GM23338 (cell line): ENCODE data around the gene EYA3. TPM values are rescaled to one million over a fixed set of nuclear protein-coding genes. Genes with fewer than 3 reads are reported as not detected.

ENCODE experiments used
- ATAC-seq: fragments of 200-7000 bp; cut with Tn5 transposase; 3 replicates; pipeline ENCODE4 v1.9.1; 2020
- DNase-seq: peaks from one replicate; pipeline ENCODE4 v3.0.0-alpha.2; 2015; ENCODE audit warnings: low spot score
- H2AFZ ChIP-seq: fragments of 200-600 bp; sonication (generic); 2 replicates; pipeline ENCODE4 v1.8.0; 2016; ENCODE audit warnings: antibody characterized with exemption, mild to moderate bottlenecking, moderate library complexity
- H3F3A ChIP-seq: fragments of 200-600 bp; sonication (generic); replicated peaks from 2 replicates; pipeline ENCODE4 v1.8.0; 2017; ENCODE audit warnings: antibody characterized with exemption, mixed run types, low read depth
- H3K27ac ChIP-seq: fragments of 200-600 bp; sonication (generic); 2 replicates; pipeline ENCODE4 v1.6.1; 2016; ENCODE audit warnings: low read depth
- H3K27me3 ChIP-seq: fragments of 200-600 bp; sonication (generic); 2 replicates; pipeline ENCODE4 v1.8.0; 2016; ENCODE audit warnings: mild to moderate bottlenecking, mixed run types, moderate library complexity; ENCODE audit not compliant: insufficient read depth
- H3K36me3 ChIP-seq: fragments of 200-600 bp; sonication (generic); 2 replicates; pipeline ENCODE4 v1.8.0; 2016; ENCODE audit warnings: mild to moderate bottlenecking; ENCODE audit not compliant: insufficient read depth
- H3K4me1 ChIP-seq: fragments of 200-600 bp; sonication (generic); 2 replicates; pipeline ENCODE4 v1.8.0; 2016; ENCODE audit warnings: mild to moderate bottlenecking, moderate library complexity; ENCODE audit not compliant: insufficient read depth
- H3K4me2 ChIP-seq: fragments of 200-600 bp; sonication (generic); 2 replicates; pipeline ENCODE4 v1.7.1; 2017; ENCODE audit warnings: mixed run types
- H3K4me3 ChIP-seq: fragments of 200-600 bp; sonication (generic); 2 replicates; pipeline ENCODE4 v1.6.1; 2016; ENCODE audit warnings: mixed run types
- H3K79me2 ChIP-seq: fragments of 200-600 bp; sonication (generic); replicated peaks from 2 replicates; pipeline ENCODE4 v1.8.0; 2017; ENCODE audit warnings: mild to moderate bottlenecking; ENCODE audit not compliant: insufficient read depth
- H3K9me2 ChIP-seq: fragments of 200-600 bp; sonication (generic); 2 replicates; pipeline ENCODE4 v1.8.0; 2017; ENCODE audit not compliant: insufficient read depth
- H4K20me1 ChIP-seq: fragments of 200-600 bp; sonication (generic); replicated peaks from 2 replicates; pipeline ENCODE4 v1.8.0; 2017; ENCODE audit warnings: mild to moderate bottlenecking; ENCODE audit not compliant: insufficient read depth
- H3K27ac Mint-ChIP-seq: 2 replicates; pipeline ENCODE4 v1.8.0; 2020; ENCODE audit warnings: inconsistent platforms, mild to moderate bottlenecking, moderate library complexity, mixed read lengths
- H3K27me3 Mint-ChIP-seq: 3 replicates; pipeline ENCODE4 v1.8.0; 2022; ENCODE audit warnings: low read depth, mild to moderate bottlenecking, moderate library complexity, mixed read lengths, inconsistent platforms; ENCODE audit not compliant: insufficient read depth, poor library complexity
- H3K36me3 Mint-ChIP-seq: 3 replicates; pipeline ENCODE4 v1.8.0; 2021; ENCODE audit warnings: low read depth, mild to moderate bottlenecking, inconsistent platforms, moderate library complexity, mixed read lengths
- H3K4me1 Mint-ChIP-seq: 3 replicates; pipeline ENCODE4 v1.8.0; 2020; ENCODE audit warnings: mild to moderate bottlenecking, inconsistent platforms, mixed read lengths
- H3K4me3 Mint-ChIP-seq: 3 replicates; pipeline ENCODE4 v1.8.0; 2021; ENCODE audit warnings: moderate library complexity, mild to moderate bottlenecking, inconsistent platforms, mixed read lengths
- H3K9me3 Mint-ChIP-seq: 3 replicates; pipeline ENCODE4 v1.8.0; 2020; ENCODE audit warnings: moderate library complexity, mild to moderate bottlenecking, inconsistent platforms, mixed read lengths
- CREB1 ChIP-seq: fragments of 250-450 bp; sonication (Bioruptor Pico); IDR thresholded peaks from 2 replicates; pipeline ENCODE4 v1.5.0; 2020; ENCODE audit warnings: low read depth, mild to moderate bottlenecking, moderate library complexity
- CTCF ChIP-seq, 2 experiments: fragments of 200-600 bp in 1 of 2; sonication (generic) in 1 of 2; conservative IDR thresholded peaks; 2 replicates each; pipeline versions ENCODE4 v1.5.1 to v1.6.1; 2016 to 2017; ENCODE audit warnings: antibody characterized with exemption in 2 of 2, low read depth in 2 of 2, mild to moderate bottlenecking in 2 of 2, moderate library complexity in 1 of 2
- ETS1 ChIP-seq: IDR thresholded peaks from 2 replicates; pipeline ENCODE4 v1.6.1; 2016; ENCODE audit warnings: antibody characterized with exemption
- EZH2 ChIP-seq: fragments of 200-600 bp; sonication (generic); IDR thresholded peaks from one replicate; pipeline ENCODE4 v1.8.0; 2017; ENCODE audit warnings: antibody characterized with exemption, mild to moderate bottlenecking, low read depth; ENCODE audit not compliant: unreplicated experiment
- EZH2phosphoT487 ChIP-seq: fragments of 200-600 bp; sonication (generic); IDR thresholded peaks from one replicate; pipeline ENCODE4 v1.8.1; 2018; ENCODE audit warnings: antibody characterized with exemption; ENCODE audit not compliant: unreplicated experiment
- JUNB ChIP-seq: IDR thresholded peaks from one replicate; pipeline ENCODE4 v1.6.1; 2016; ENCODE audit warnings: antibody characterized with exemption; ENCODE audit not compliant: unreplicated experiment
- NANOG ChIP-seq: IDR thresholded peaks from 2 replicates; pipeline ENCODE4 v1.6.1; 2016; ENCODE audit warnings: antibody characterized with exemption, borderline replicate concordance
- POLR2AphosphoS5 ChIP-seq: IDR thresholded peaks from 2 replicates; pipeline ENCODE4 v1.6.1; 2016; ENCODE audit warnings: antibody characterized with exemption, low read depth
- REST ChIP-seq: IDR thresholded peaks from one replicate; pipeline ENCODE4 v1.6.1; 2018; ENCODE audit warnings: antibody characterized with exemption; ENCODE audit not compliant: unreplicated experiment
- ZNF114 ChIP-seq: fragments of 250-450 bp; sonication (Bioruptor Pico); IDR thresholded peaks from 2 replicates; pipeline ENCODE4 v1.5.0; 2020; ENCODE audit warnings: mild to moderate bottlenecking, moderate library complexity
- ZNF462 ChIP-seq: fragments of 250-450 bp; sonication (Bioruptor Pico); IDR thresholded peaks from 2 replicates; pipeline ENCODE4 v1.5.0; 2020; ENCODE audit warnings: mild to moderate bottlenecking, moderate library complexity
- polyA plus RNA-seq: library from polyadenylated mRNA; unstranded; fragments of >200 nt; fragmentation: Nextera tagmentation; extraction: Ambion mirVana; gene quantifications from 2 replicates; pipeline ENCODE4 v1.2.1, GENCODE V29; 2016
- total RNA-seq: library from RNA; depleted of rRNA; stranded (reverse); fragments of >200 nt; shearing (Covaris generic); gene quantifications from 2 replicates; pipeline ENCODE4 v1.2.3, GENCODE V29; 2014

Gene EYA3
- total and polyA plus RNA-seq, 2 experiments from 2014 or later = 12.5 to 33.6 TPM

- H3F3A ChIP-seq = no peaks in the 10 kb centered on the region
- no peak overlapping the region for H3K27ac Mint-ChIP-seq
- no peaks in the 10 kb centered on the region for H3K36me3 Mint-ChIP-seq
- no peaks in the 10 kb centered on the region for H3K36me3 ChIP-seq
- H3K4me3 ChIP-seq = no peak overlapping the region
- H3K4me1 Mint-ChIP-seq = no peaks in the 10 kb centered on the region
- no peaks in the 10 kb centered on the region for H3K79me2 ChIP-seq
- H3K9me2 ChIP-seq = no peaks in the 10 kb centered on the region
- H4K20me1 ChIP-seq = no peaks in the 10 kb centered on the region
- no peak for TF ChIP-seq REST
- TF ChIP-seq POLR2AphosphoS5 = no peak
- TF ChIP-seq ETS1 = no peak
- no peak for TF ChIP-seq ZNF114
- TF ChIP-seq EZH2 = no peak
- no peak for TF ChIP-seq CREB1 (CRISPR knock-in tag)
- TF ChIP-seq CTCF (conservative IDR thresholded peaks at IDR 0.05; ENCODE audit: low read depth in 2 of 2) = no peak
- no peak for TF ChIP-seq NANOG
- TF ChIP-seq EZH2phosphoT487 = no peak
- no peak for TF ChIP-seq JUNB
- H3K4me3 Mint-ChIP-seq = no peak overlapping the region
- H3K27me3 ChIP-seq = no peaks in the 10 kb centered on the region
- H3K4me2 ChIP-seq = no peak overlapping the region
- no peak for DNase-seq
- H3K27ac ChIP-seq = no peak overlapping the region
- no peak for ATAC-seq
- H3K9me3 Mint-ChIP-seq = no peaks in the 10 kb centered on the region
- no peaks in the 10 kb centered on the region for H3K4me1 ChIP-seq
- peaks cover 1% of the 10 kb centered on the region for H3K27me3 Mint-ChIP-seq
- H2AFZ ChIP-seq = no peak overlapping the region
Measured at GRCh38 chr1:28122183-28122582, 33.8 kb upstream of the EYA3 start.

- no peaks in the 10 kb centered on the region for H3K36me3 Mint-ChIP-seq
- no peak for TF ChIP-seq JUNB
- no peak for TF ChIP-seq ZNF462 (CRISPR knock-in tag)
- TF ChIP-seq CREB1 (CRISPR knock-in tag) = no peak
Measured at GRCh38 chr1:28119556-28119955, 31.1 kb upstream of the EYA3 start.

More at GRCh38 chr1:28119556-28119955, 31.1 kb upstream of the EYA3 start:
- H3K4me3 Mint-ChIP-seq = no peak overlapping the region
- Histone ChIP-seq H3K4me2 (no peak overlapping the region), H3K4me3 (no peak overlapping the region), H3K79me2 (no peaks in the 10 kb centered on the region), H2AFZ (no peak overlapping the region), H3K9me2 (no peaks in the 10 kb centered on the region), H4K20me1 (no peaks in the 10 kb centered on the region), H3K27ac (no peak overlapping the region), H3K4me1 (no peaks in the 10 kb centered on the region), H3K27me3 (no peaks in the 10 kb centered on the region), H3K36me3 (no peaks in the 10 kb centered on the region), H3F3A (no peaks in the 10 kb centered on the region)
- DNase-seq = no peak
- no peaks in the 10 kb centered on the region for H3K9me3 Mint-ChIP-seq
- ATAC-seq = no peak
- no peaks in the 10 kb centered on the region for H3K4me1 Mint-ChIP-seq
- peaks cover 3% of the 10 kb centered on the region for H3K27me3 Mint-ChIP-seq
- no peak overlapping the region for H3K27ac Mint-ChIP-seq
